GM12801 (cell line): ENCODE data around the gene CDNF.

Source experiments
- TF ChIP-seq, protein P1 (sequence below): IDR thresholded peaks from one replicate; pipeline ENCODE4 v1.5.1; 2011; ENCODE audit warnings: control low read depth; ENCODE audit not compliant: insufficient read length; ENCODE audit errors: extremely low read depth

The CDNF gene

DNA sequence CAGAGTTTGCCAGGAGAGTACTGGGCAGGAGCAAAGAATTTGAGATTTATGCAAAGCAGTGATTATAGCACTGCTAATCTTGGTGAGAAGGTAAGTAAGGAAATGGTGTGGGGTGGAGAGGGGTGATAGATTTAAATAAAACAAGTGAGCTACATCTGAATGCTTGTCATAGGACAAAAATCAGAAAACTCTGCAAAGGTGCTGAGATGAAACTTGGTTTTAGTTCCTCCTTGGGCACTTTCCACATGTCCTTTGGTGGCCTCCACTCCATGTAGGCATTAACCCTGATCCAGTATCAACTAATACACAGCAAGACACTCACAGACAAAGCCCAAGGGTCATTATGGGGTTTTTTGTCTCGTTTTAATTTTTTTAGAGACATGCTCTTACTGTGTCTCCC lies 37.4 kb downstream of the CDNF start:
- TF ChIP-seq, protein P1, sequence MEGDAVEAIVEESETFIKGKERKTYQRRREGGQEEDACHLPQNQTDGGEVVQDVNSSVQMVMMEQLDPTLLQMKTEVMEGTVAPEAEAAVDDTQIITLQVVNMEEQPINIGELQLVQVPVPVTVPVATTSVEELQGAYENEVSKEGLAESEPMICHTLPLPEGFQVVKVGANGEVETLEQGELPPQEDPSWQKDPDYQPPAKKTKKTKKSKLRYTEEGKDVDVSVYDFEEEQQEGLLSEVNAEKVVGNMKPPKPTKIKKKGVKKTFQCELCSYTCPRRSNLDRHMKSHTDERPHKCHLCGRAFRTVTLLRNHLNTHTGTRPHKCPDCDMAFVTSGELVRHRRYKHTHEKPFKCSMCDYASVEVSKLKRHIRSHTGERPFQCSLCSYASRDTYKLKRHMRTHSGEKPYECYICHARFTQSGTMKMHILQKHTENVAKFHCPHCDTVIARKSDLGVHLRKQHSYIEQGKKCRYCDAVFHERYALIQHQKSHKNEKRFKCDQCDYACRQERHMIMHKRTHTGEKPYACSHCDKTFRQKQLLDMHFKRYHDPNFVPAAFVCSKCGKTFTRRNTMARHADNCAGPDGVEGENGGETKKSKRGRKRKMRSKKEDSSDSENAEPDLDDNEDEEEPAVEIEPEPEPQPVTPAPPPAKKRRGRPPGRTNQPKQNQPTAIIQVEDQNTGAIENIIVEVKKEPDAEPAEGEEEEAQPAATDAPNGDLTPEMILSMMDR: no peak

GRCh38 chr10:14798636-14799035 lies 39.2 kb downstream of the CDNF start:
- TF ChIP-seq, protein P1: no peak

GRCh38 chr10:14787938-14788337 lies 49.9 kb downstream of the CDNF start:
- TF ChIP-seq, protein P1: no peak

DNA sequence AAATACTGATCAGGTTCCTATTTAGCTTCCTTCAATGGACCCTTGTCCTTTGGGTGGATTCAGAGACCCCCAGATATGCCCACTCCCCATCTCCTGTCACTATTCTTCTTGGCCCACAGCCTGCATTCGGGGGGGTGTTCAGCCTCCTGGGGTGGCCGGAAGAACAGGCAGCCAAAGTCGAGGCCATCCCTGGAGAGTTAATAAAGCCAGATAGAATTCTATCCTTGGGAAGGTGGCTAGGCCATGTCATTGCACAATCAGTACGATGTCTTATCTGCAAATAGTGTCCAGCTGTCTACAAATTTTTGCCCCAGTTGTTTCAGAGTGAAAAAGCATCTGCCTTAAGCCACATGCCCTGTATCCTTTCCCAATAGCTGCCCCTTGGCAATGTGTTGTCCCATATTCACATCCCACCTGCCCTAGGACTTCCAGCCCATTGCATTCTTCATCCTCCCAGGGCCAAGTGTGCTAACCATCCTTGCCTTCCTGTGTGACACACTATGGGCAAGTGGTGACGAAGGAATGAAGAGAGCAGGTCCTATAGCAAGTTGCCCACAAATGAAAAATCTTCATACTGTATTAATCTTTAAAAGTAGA lies 53.3 kb downstream of the CDNF start:
- TF ChIP-seq, protein P1: no peak

- TF ChIP-seq, protein P1: no peak
Measured at GRCh38 chr10:14782691-14783363, 55.0 kb downstream of the CDNF start.

GRCh38 chr10:14781763-14782162 lies 56.1 kb downstream of the CDNF start:
- TF ChIP-seq, protein P1: no peak

- TF ChIP-seq, protein P1: no peak
Measured at GRCh38 chr10:14779001-14779651, 58.7 kb downstream of the CDNF start.
